GM19025 (cell line): Measurements from ENCODE around the gene ANKRD65.

Experiments
- ATAC-seq: cut with Tn5 transposase; IDR thresholded peaks from one replicate; pipeline ENCODE4 v1.9.1; 2021; ENCODE audit warnings: mild to moderate bottlenecking, low read depth, moderate library complexity; ENCODE audit not compliant: unreplicated experiment

The ANKRD65 gene

GRCh38 chr1:1442069-1442770 is 21.1 kb upstream of the ANKRD65 start:
- ATAC-seq, result no peak

DNA sequence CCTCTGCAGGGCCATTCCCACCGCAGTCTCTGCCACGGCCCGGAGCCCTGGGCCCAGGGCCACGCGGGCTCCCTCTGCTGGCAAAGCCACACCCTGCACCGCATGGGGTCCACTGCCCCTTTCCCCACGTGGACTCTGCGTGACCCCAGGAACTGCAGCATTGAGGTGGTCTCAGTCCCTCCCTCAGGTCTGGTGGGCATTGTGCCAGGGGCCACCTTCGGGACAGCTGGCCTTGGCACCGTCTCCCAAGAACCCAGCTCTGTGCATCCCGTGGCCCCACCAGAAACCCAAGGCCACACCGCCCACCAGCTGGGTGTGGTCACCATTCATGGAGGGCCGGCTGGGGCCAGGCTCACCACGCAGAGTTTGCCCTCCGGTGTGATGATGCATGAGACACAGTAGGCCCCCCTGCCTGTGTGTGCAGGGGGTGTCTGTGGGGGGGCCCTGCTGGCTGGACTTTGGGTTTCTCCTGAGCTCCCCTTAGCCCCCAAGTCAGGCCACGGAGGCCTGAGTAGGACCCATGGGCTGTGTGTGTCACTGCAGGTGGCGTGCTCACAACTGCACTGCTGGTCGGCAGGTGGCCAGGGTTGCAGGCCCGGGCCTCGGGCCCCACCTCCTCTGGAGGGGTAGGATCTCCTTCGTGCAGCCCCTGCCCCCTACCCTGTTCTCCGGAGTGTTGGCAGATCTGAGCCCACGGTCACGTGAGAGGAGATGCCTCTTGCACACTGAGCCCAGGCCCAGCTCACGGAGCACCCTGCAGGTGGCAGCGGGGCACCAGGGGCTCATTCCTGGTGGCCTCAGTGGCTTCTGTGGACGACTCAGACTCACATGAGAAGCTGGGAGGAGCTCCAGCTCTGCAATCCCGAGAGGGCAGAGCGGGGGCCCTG is 20.2 kb upstream of the ANKRD65 start:
- no peak for ATAC-seq

- no peak for ATAC-seq
These were observed 19.4 kb upstream of the ANKRD65 start for GRCh38 chr1:1440262-1441001.

DNA sequence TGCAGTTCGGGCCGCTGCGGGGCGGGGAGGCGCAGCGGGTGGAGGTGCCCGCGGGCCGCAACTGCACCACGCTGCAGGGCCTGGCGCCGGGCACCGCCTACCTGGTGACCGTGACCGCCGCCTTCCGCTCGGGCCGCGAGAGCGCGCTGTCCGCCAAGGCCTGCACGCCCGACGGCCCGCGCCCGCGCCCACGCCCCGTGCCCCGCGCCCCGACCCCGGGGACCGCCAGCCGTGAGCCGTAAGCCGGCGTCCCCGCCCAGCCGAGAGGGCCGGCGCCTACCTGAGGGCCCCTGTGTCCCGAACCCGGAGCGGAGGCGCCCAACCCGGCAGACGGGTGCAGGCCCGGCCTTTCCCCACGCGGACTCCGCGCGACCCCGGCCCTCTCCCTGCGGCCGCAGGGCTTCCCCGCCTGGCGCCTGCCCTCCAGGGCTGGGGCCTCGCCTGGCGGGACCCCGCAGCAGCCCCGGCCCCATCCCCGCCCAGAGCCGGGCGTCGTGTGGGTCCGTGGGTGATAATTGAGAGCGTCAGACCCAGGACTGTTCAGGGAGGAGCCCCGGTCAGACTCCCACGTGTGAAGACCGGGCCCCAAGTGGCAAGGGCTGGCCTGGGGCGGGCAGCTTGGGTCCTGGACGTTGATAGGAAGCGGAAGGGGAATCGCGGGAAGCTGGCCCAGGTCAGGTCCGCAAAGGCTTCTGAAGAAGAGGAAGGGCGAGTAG is 18.6 kb upstream of the ANKRD65 start:
- ATAC-seq, result no peak

GRCh38 chr1:1438531-1439381 is 17.7 kb upstream of the ANKRD65 start:
- ATAC-seq, result no peak

DNA sequence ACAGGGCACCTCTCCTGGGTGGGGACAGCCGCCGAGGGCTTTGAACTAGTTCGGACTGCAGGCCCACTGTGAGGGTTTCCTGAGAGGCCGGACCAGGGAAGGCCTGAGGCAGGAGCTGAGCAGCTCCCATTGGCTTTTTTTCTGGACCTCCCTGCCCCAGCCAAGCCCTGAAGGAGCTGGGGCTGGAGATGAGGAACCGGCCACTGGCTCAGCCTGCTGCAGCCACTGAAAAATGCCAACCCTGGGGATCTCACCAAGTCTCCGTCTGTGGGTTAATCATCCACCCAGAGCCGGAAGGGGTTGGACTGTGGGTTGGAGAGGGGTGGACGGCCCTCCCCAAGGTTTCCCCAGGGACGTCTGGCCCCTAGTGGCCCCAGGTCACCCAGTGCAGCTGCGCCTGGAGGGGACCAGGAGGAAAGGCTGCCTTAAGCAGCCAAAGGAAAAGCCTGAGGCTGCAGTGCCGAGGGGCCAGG is 16.9 kb upstream of the ANKRD65 start:
- peak; percentile 75 for ATAC-seq

GRCh38 chr1:1437033-1437903 is 16.2 kb upstream of the ANKRD65 start:
- ATAC-seq, result no peak

DNA sequence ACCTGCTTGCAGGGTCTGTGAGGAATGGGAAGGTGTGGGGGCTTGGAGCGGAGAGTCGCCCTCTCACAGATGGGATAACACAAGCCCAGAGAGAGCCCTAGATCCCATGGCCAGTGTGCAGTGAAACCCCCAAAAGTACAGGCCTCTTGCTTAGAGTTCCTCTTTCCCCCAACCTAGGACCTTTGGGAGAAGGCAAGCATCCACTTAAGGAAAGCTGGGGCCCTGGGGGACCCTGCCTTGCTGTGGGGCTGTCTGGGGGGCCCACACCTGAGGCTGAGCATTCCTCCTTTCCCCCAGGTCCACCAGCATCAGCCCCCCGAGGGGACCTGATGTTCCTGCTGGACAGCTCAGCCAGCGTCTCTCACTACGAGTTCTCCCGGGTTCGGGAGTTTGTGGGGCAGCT is 15.6 kb upstream of the ANKRD65 start:
- no peak for ATAC-seq

DNA sequence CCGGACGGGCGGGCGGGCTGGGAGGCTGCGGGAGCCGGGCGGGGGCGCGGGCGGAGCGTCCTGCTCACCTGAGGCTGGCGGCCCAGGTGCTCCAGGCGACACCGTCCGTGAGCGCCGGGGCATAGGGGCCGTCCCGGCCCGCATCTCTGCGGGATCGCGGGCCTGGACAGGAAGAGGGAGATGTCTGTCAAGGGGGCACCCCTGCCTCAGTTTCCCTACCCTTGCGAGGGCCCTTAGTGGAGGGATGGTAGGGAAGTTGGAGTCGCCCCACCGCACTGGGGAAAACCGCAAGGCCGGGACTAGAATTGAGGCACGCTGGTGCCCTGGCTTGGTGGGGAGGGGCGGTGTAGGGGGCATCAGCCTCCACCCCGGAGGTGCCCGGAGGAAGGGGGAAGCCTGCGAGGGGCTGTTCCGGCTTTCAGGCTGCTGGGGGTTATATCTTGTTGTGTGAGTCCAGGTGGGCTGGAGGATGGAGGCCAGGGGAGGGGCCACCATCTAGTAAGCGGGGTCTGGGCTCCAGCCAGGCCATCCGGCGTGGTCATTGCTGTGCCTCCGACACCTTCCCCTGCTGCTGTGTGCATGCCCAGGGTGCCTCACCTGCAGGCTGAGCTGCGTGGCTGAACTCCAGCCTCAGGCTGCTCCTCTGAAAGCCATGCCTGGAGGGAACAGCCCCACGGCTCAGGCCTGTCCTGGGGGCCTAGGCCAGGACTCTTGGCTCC is 15.0 kb upstream of the ANKRD65 start:
- ATAC-seq, result no peak

GRCh38 chr1:1435106-1435903 is 14.2 kb upstream of the ANKRD65 start, which contains the start of gene VWA1:
TSS of gene VWA1 (plus strand) at chr1:1435690. CDS start at chr1:1435749, 59 bp downstream.
- ATAC-seq, result no peak

DNA sequence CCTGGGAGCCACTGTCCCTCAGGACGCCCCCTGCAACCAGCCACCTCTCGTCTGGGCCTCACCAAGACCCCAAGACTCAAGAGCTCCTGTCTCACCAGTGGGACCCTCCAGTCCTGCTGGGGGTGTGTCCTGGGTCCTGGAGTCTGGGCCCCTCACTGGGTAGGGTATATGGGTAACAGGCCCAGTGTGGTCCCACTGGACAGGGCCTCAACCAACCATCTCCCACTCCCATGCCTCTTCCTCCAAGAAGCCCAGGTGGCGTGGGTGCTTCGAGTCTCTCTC is 13.7 kb upstream of the ANKRD65 start:
- no peak for ATAC-seq

GRCh38 chr1:1434131-1434823 is 13.2 kb upstream of the ANKRD65 start:
- no peak for ATAC-seq

DNA sequence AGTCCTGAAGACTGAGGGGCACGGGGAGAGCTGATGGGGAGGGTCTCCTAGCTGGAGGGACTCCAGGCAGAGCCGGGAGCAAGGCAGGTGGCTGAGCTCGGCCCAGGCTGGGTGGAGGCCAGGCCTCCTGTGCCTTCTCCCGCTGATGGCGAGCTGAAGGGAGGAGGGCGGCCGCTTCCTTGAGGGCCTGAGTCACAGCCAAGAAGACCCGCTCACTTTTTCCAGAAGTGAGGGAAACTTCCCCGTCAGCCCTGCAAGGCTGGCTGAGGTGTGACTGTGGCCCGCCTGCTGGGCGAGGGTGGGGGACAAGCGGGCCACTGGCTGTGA is 12.7 kb upstream of the ANKRD65 start:
- no peak for ATAC-seq

GRCh38 chr1:1432951-1433803 is 12.1 kb upstream of the ANKRD65 start:
- no peak for ATAC-seq

- ATAC-seq, result no peak
These were observed 11.3 kb upstream of the ANKRD65 start for GRCh38 chr1:1432274-1432950.
